Measurements from ENCODE around the gene NODAL. TPM values are rescaled to one million over a fixed set of nuclear protein-coding genes. Genes with fewer than 3 reads are reported as not detected.

NODAL gene
- total RNA-seq, 1 donor from 2014 or later, result not detected

GRCh38 chr10:70432561-70433263, 8.8 kb downstream of the NODAL start:
- peaks cover 8% of the 10 kb centered on the region for H3K36me3 Mint-ChIP-seq (ENCODE audit: unreplicated experiment)
- no peak for DNase-seq (ENCODE audit: extremely low spot score, unreplicated experiment)
- no peak overlapping the region for H3K27ac Mint-ChIP-seq (ENCODE audit: unreplicated experiment)
- H3K27me3 Mint-ChIP-seq (ENCODE audit: unreplicated experiment), result no peaks in the 10 kb centered on the region
- no peaks in the 10 kb centered on the region for H3K9me3 Mint-ChIP-seq (ENCODE audit: unreplicated experiment)
- no peaks in the 10 kb centered on the region for H3K4me1 Mint-ChIP-seq (ENCODE audit: unreplicated experiment)
- TF ChIP-seq, protein P1, sequence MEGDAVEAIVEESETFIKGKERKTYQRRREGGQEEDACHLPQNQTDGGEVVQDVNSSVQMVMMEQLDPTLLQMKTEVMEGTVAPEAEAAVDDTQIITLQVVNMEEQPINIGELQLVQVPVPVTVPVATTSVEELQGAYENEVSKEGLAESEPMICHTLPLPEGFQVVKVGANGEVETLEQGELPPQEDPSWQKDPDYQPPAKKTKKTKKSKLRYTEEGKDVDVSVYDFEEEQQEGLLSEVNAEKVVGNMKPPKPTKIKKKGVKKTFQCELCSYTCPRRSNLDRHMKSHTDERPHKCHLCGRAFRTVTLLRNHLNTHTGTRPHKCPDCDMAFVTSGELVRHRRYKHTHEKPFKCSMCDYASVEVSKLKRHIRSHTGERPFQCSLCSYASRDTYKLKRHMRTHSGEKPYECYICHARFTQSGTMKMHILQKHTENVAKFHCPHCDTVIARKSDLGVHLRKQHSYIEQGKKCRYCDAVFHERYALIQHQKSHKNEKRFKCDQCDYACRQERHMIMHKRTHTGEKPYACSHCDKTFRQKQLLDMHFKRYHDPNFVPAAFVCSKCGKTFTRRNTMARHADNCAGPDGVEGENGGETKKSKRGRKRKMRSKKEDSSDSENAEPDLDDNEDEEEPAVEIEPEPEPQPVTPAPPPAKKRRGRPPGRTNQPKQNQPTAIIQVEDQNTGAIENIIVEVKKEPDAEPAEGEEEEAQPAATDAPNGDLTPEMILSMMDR (IDR thresholded peaks at IDR 0.05), result no peak
- no peak overlapping the region for H3K4me3 Mint-ChIP-seq (ENCODE audit: unreplicated experiment)

- Mint-ChIP-seq H3K27me3 (ENCODE audit: unreplicated experiment) (no peaks in the 10 kb centered on the region), H3K4me1 (ENCODE audit: unreplicated experiment) (no peaks in the 10 kb centered on the region), H3K9me3 (ENCODE audit: unreplicated experiment) (no peaks in the 10 kb centered on the region), H3K27ac (ENCODE audit: unreplicated experiment) (no peak overlapping the region), H3K36me3 (ENCODE audit: unreplicated experiment) (peaks cover 8% of the 10 kb centered on the region), H3K4me3 (ENCODE audit: unreplicated experiment) (no peak overlapping the region)
- DNase-seq (ENCODE audit: extremely low spot score, unreplicated experiment), result no peak
- TF ChIP-seq, protein P1 (IDR thresholded peaks at IDR 0.05), result no peak
Measured at GRCh38 chr10:70432101-70432500, 9.4 kb downstream of the NODAL start.

DNA sequence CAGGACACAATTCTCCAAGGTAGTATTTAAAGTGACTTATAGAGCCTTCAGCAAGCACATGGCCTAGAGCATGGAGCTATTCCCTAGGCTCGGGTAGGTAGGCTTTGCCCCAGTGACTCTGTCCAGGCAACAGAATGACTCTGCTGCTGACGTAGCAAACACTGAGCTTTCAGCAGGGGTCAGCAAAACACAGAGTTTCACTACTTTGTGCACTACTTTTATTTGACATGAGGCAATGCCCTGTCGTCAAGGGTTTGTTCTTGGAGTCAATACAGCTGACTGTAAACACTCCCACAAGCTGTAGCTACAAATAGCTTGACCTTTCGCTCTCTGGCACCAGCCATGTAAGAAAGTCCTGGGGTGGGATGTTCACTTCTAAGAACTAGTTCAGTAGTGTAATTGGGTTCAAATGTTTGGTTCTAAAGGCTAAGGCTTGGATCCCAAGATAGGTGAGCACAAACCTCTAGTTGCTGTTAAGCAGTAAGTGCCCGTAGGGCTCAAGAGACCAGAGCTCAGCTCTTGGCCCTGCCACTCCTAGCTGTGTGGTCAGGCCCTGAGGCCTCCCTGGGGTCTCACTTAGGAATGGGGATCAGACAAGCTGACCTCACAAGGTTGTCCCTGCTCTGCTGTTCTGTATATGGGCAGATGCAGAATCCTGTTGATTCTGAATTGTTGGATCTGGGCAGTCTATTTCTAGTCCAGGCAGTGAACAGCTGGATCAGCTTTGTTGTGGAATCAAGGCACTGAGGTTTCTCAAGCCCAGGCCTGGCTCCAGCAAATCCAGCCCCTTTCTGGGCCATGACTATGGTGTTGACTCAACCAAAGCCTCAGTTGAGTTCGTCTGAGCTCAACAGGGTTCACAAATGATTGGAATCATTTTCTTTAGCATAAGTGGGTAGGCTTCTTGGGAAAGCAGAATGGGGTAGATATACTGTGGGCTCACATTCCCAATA, 10.7 kb downstream of the NODAL start:
- Mint-ChIP-seq H3K36me3 (ENCODE audit: unreplicated experiment) (peaks cover 10% of the 10 kb centered on the region), H3K27ac (ENCODE audit: unreplicated experiment) (no peak overlapping the region), H3K4me1 (ENCODE audit: unreplicated experiment) (no peaks in the 10 kb centered on the region), H3K4me3 (ENCODE audit: unreplicated experiment) (no peak overlapping the region), H3K27me3 (ENCODE audit: unreplicated experiment) (no peaks in the 10 kb centered on the region), H3K9me3 (ENCODE audit: unreplicated experiment) (no peaks in the 10 kb centered on the region)
- TF ChIP-seq, protein P1 (IDR thresholded peaks at IDR 0.05), result no peak
- DNase-seq (ENCODE audit: extremely low spot score, unreplicated experiment), result no peak

- no peaks in the 10 kb centered on the region for H3K27me3 Mint-ChIP-seq (ENCODE audit: unreplicated experiment)
- H3K4me1 Mint-ChIP-seq (ENCODE audit: unreplicated experiment), result peaks cover 9% of the 10 kb centered on the region
- TF ChIP-seq, protein P1 (IDR thresholded peaks at IDR 0.05), result no peak
Measured at GRCh38 chr10:70426823-70427222, 14.7 kb downstream of the NODAL start.

GRCh38 chr10:70425096-70425495, 16.4 kb downstream of the NODAL start:
- Mint-ChIP-seq H3K9me3 (ENCODE audit: unreplicated experiment) (no peaks in the 10 kb centered on the region), H3K4me3 (ENCODE audit: unreplicated experiment) (no peak overlapping the region), H3K27ac (ENCODE audit: unreplicated experiment) (no peak overlapping the region), H3K36me3 (ENCODE audit: unreplicated experiment) (peaks cover 56% of the 10 kb centered on the region), H3K27me3 (ENCODE audit: unreplicated experiment) (no peaks in the 10 kb centered on the region), H3K4me1 (ENCODE audit: unreplicated experiment) (peaks cover 9% of the 10 kb centered on the region)
- TF ChIP-seq, protein P1 (IDR thresholded peaks at IDR 0.05), result no peak
- DNase-seq (ENCODE audit: extremely low spot score, unreplicated experiment), result no peak

More at GRCh38 chr10:70426823-70427222, 14.7 kb downstream of the NODAL start:
- Mint-ChIP-seq H3K36me3 (ENCODE audit: unreplicated experiment) (peaks cover 46% of the 10 kb centered on the region), H3K9me3 (ENCODE audit: unreplicated experiment) (no peaks in the 10 kb centered on the region), H3K4me3 (ENCODE audit: unreplicated experiment) (no peak overlapping the region), H3K27ac (ENCODE audit: unreplicated experiment) (no peak overlapping the region)
- DNase-seq (ENCODE audit: extremely low spot score, unreplicated experiment), result no peak
